ENCODE results near the gene ABI3.

Gene ABI3

DNA sequence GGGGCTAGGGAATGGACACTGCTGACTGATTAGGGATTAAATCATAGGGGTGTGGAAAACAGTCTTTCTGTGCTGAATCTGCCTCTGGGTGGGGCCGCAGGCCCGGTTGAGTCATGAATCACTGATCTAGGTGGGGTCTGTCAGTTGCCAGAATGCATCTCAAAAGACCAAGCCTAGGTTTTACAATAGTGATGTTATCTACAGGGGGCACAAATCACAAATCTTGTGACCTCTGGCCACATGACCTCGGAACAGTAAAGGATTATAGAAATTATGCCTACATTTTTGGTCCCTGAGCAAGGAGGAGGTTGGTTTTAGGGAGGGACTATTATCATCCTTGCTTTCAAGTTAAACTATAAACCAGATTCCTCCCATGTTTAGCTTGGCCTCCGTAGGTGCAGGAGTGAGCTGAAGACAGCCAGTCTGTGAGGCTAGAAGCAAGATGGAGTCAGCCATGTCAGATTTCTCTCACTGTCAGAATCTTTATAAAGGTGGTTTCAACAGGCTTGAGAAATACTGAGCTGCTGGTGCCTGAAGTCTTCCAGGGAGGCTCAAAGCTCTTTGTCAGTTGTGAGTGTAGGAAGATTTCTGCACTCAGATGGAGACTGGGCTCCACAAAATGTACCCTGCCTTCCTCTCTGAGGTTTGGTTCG, 13.0 kb upstream of the ABI3 start:
- no peak for DNase-seq (ENCODE audit: low read depth)

DNA sequence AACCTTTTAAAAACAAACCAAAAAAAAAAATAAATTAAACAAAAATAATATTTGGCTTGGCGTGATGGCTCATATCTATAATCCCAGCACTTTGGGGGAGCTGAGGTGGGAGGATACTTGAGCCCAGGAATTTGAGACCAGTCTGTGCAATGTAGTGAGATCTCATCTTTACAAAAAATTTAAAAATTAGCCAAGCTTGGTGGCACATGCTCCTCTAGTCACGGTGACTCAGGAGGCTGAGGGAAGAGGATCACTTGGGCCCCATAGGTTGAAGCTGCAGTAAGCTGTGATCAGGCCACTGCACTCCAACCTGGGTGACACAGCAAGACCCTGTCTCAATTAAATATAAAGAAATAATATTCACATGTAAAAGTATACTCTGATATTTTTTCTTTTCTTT, 12.3 kb upstream of the ABI3 start:
- DNase-seq (ENCODE audit: low read depth), result no peak

- no peak for DNase-seq (ENCODE audit: low read depth)
These were observed 10.0 kb upstream of the ABI3 start for GRCh38 chr17:49200423-49201083.

DNA sequence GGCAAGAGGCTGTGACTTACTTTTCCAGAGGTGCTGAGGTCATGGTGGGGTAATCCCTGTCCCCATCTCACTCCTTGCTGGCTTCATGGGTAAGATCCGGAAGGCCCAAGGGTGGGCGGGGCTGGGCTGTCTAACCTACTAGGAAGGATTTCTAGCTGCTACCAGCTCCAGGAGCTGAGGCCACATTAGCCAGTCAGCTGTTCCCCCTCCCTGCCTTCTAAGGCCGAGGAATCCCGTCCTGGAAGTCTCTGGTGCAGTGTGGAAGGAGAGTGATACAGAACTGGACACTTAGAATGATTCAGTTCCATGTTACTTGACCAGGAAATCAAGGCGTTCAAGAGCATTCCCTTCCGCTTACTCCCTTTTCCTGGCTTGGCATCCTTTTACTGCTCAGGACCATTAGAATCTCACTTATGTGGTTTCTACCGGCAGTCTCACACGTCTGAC, 9.0 kb upstream of the ABI3 start:
- DNase-seq (ENCODE audit: low read depth), result no peak

- no peak for DNase-seq (ENCODE audit: low read depth)
These were observed 6.7 kb upstream of the ABI3 start for GRCh38 chr17:49203796-49204195.

- no peak for DNase-seq (ENCODE audit: low read depth)
These were observed 6.0 kb upstream of the ABI3 start for GRCh38 chr17:49204516-49204915.

DNA sequence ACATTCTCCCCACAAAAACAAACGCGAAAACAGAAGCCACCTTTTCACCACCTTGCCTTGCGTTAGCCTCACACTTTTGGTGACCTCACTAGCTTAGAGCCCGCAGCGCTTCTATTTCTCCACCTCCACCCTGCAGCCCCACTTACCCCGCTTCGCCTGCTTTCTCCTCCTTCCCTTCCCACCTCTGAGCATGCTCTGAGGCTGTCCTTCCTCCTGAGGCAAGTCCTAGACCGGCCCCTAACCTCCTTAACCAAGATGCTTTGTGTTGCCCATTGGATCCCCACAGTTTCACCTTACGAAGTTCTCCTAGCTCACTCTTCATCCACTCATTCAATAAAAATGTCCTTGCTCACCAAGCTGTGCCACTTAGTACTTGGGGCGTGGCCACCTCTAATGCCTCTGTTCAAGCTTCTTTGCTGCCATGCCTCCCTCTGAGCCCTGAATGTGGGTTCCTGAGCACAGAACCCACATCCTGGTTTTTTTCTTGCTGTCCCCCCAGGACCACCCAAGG, 1.4 kb upstream of the ABI3 start:
- no peak for DNase-seq (ENCODE audit: low read depth)

- DNase-seq (ENCODE audit: low read depth), result no peak
These were observed 2.9 kb downstream of the ABI3 start for GRCh38 chr17:49213399-49213798.

DNA sequence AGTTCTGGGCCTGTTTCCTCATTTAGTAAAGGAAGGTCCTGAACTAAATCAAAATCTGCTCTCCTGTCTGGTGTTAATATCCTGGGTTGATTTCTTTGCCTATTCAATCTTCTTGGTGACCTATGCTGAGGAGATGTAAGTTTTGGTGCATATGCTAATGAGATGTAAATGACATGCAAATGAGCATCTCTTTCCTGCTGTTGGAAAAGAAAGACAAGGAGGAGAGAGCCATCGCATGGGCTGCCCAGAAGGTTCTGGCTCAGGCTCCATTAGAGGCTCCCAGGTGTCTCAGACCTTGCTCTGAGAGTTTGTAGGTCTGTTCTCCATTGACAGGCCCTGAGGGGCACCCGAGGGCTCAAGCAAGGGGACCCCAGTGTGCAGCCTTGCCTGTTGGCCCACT, 3.3 kb downstream of the ABI3 start:
- DNase-seq (ENCODE audit: low read depth), result no peak

GRCh38 chr17:49214676-49215360, 4.3 kb downstream of the ABI3 start:
- no peak for DNase-seq (ENCODE audit: low read depth)

GRCh38 chr17:49216482-49216881, 6.0 kb downstream of the ABI3 start:
- no peak for DNase-seq (ENCODE audit: low read depth)

DNA sequence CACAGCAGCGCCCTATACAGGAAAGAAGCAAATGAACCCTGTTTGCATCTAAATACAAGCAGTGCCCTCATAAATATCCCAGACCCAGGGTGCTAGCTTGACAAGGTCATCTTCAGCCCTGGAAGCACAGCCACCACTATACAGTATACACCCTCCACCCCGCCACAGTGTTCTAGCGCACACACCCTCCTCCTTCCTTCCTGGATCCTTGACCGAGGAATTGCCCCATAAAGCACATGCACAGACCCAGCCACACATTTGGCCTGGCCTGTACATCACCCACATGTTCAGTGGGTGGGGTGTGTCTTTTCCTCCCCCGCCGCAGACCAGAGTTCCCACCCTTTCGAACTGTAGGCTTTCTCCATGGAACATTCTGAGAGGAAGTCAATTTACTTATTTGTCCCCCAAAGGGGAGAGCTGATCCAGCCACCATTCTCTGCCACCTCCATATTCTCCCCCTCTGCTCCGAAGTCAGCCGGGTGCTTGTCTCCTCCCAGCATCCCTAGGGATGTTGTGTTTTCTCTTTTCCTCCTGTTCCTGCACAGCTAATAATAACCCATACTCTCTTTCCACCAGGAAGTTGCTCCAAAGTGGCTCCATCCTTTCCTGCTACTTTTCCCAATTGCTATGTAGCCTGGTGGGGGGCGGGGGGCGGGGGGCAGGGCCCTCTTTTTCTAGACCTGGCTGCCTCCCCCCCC, 6.6 kb downstream of the ABI3 start:
- DNase-seq (ENCODE audit: low read depth), result no peak

DNA sequence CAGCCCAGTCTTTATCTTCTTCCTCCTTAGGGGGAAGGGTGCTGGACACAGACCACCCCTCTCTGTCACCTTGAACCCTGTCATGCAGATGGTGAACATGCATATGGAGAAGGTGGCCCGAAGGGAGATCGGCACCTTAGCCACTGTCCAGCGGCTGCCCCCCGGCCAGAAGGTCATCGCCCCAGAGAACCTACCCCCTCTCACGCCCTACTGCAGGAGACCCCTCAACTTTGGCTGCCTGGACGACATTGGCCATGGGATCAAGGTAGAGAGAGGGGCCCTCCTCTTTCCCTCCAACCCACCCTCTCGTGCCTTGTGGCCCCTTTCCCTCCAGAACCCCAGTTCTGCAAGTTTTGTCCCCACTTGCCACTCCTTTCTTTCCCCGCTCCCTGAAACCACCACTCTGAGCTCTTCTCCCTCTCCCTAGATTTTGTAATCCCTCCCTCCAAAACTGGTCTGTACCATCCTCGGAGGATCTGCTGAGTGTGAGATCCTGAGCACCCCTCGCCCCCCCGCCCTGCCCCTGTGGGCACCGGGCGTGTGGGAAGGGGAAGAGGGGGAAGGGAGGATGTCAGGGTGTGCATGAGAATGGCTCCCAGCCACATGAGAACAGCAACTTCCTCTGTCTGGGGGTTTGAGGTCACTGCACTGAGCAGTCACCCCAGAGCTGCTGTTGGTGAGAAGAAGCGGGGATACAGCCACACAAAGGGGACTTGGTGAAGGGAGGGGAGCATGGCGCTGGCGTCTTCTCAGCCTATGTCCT, 7.3 kb downstream of the ABI3 start:
- DNase-seq (ENCODE audit: low read depth), result peak; percentile 49

GRCh38 chr17:49218941-49219913, 8.7 kb downstream of the ABI3 start:
- DNase-seq (ENCODE audit: low read depth), result no peak

- DNase-seq (ENCODE audit: low read depth), result no peak
These were observed 9.5 kb downstream of the ABI3 start for GRCh38 chr17:49219987-49220386.

DNA sequence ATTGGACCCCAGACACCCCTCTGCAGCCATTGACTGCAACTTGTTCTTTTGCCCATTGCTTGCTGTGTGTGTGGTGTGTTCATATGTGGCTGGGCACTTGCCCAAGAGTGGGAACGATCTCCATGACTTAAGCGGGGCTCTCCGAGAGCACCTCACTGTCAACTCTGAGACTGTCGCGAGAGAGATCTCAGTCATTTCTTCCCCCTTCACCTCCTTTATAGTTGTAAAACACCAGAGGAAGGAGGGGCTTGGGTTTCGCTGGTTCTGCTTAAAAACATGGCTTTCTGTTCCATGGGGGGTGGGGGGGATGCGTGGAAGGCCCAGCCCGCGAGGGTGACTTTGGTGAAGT, 12.6 kb downstream of the ABI3 start:
- no peak for DNase-seq (ENCODE audit: low read depth)

GRCh38 chr17:49223517-49224197, 13.2 kb downstream of the ABI3 start:
- peak; percentile 39 for DNase-seq (ENCODE audit: low read depth)

GRCh38 chr17:49224198-49224996, 13.9 kb downstream of the ABI3 start:
- no peak for DNase-seq (ENCODE audit: low read depth)

- DNase-seq (ENCODE audit: low read depth), result no peak
These were observed 14.5 kb downstream of the ABI3 start for GRCh38 chr17:49224997-49225337.
